Activated CD4-positive, alpha-beta memory T cell treated with anti-CD3 and anti-CD28 coated beads for 36 hours (primary cell): Measurements from ENCODE around the gene CERS5. TPM values are rescaled to one million over a fixed set of nuclear protein-coding genes. Genes with fewer than 3 reads are reported as not detected.
"Not testable (repeated sequence)": the region's sequence is repeated elsewhere in the genome, so short reads cannot be mapped to it uniquely, and the experiment has no call there.

ENCODE experiments used
- CTCF ChIA-PET: fragments of 350-600 bp; sonication (Branson Sonifier 250); formaldehyde crosslinking; loops from one replicate; lab custom pipeline; 2021; ENCODE audit warnings: antibody characterized with exemption, inconsistent platforms; lab: Charles Lee
- POLR2A ChIA-PET: fragments of 350-600 bp; sonication (Branson Sonifier 250); formaldehyde crosslinking; loops from one replicate; lab custom pipeline; 2021; ENCODE audit warnings: antibody characterized with exemption; lab: Charles Lee
- DNase-seq: peaks from one replicate; pipeline ENCODE4 v3.0.0-alpha.2; 2020
- H3K27ac Mint-ChIP-seq: one replicate; pipeline ENCODE4 v1.8.0; 2021; ENCODE audit warnings: mixed read lengths
- H3K27me3 Mint-ChIP-seq: one replicate; pipeline ENCODE4 v1.8.0; 2021; ENCODE audit warnings: mixed read lengths
- H3K36me3 Mint-ChIP-seq: one replicate; pipeline ENCODE4 v1.8.0; 2021; ENCODE audit warnings: mixed read lengths
- H3K4me1 Mint-ChIP-seq: one replicate; pipeline ENCODE4 v1.8.0; 2021; ENCODE audit warnings: low read depth, mixed read lengths
- H3K4me3 Mint-ChIP-seq: one replicate; pipeline ENCODE4 v1.8.0; 2021; ENCODE audit warnings: mild to moderate bottlenecking, mixed read lengths
- H3K9me3 Mint-ChIP-seq: one replicate; pipeline ENCODE4 v1.8.0; 2021; ENCODE audit warnings: mixed read lengths
- intact Hi-C: fragments of 100-400 bp; cut with micrococcal nuclease; formaldehyde crosslinking; loops from one replicate; pipeline ENCODE4 v1.15.1; 2023
- total RNA-seq, 2 experiments: library from RNA; stranded (reverse); gene quantifications; one replicate each; pipeline ENCODE4 v1.2.3, GENCODE V29; 2021

The CERS5 gene
- total RNA-seq, 2 experiments from 2014 or later, result 59.5 to 63.0 TPM

DNA sequence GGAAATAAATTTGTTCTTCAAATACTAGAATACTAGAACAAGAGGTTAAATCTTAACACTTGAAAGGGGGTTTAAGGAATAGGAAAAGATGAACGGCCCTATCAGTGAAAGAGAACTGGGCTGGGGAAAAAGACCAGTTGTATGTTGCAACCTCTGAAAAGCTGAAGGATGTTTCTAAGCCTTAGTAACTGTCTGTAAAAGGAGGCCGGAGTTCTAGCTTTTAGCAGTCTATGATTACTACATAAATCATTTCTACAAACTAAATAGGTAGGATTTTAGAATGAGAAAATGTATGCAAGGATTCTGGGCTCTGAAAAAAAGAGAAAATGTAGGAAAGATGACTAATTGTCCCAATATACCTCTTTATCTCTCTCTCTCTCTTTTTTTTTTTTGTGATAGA is 4.9 kb downstream of the CERS5 start:
- no peaks in the 10 kb centered on the region for H3K9me3 Mint-ChIP-seq
- DNase-seq, result no peak
- intact Hi-C loops, result no loop called here
- ChIA-PET POLR2A (no interaction called here), CTCF (interaction anchor here (1.0 kb wide), 1 partner anchor 93 kb away, joined by 4 read pairs; no protein-coding TSS in a partner anchor)
- no peaks in the 10 kb centered on the region for H3K27me3 Mint-ChIP-seq
- peaks cover 49% of the 10 kb centered on the region for H3K4me1 Mint-ChIP-seq
- no peak overlapping the region for H3K27ac Mint-ChIP-seq
- peaks cover 18% of the 10 kb centered on the region for H3K36me3 Mint-ChIP-seq
- no peak overlapping the region for H3K4me3 Mint-ChIP-seq

DNA sequence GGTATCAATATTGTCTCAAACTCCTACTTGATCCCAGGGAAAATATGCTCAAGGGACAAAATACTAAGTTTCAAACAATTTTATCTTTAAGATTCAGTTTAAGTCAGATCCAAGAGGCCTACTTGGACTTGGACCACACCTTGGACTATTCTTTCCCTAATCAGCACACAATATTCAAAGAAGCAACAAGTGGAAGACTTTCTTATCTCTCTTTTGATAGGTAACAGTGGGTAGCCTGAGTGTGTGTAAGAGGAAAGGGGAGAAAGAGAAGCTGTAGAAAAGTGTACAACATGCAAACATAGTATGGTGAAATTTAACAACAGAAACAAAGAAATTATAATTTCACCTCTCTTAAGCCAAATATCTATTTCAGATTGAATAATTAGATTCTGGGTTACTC is 6.5 kb downstream of the CERS5 start:
- Mint-ChIP-seq H3K4me3 (no peak overlapping the region), H3K27ac (no peak overlapping the region), H3K4me1 (peaks cover 50% of the 10 kb centered on the region), H3K27me3 (no peaks in the 10 kb centered on the region), H3K9me3 (no peaks in the 10 kb centered on the region), H3K36me3 (peaks cover 15% of the 10 kb centered on the region)
- ChIA-PET CTCF (interaction anchor here (0.9 to 1.2 kb wide), 2 partner anchors 15 to 86 kb away, joined by 3 read pairs; no protein-coding TSS in a partner anchor), POLR2A (no interaction called here)
- no peak for DNase-seq
- intact Hi-C loops, result no loop called here

DNA sequence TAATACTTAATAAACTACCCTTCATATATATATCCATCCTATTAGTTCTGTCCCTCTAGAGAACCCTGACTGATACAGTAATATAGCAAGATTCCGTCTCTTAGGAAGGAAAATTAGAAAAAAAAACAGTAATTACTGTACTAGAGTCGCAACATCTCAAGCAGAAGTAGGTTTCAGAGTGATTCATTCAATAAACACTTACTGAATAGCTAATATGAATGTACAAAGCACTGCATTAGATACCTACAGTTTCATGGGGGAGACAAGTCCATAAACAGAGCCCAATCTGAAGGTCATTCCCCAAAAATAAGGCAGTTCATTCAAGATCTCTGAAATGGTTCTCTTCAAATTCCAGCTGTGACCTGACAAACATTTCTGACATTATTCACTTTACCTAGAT is 9.9 kb downstream of the CERS5 start:
- POLR2A ChIA-PET, result interaction anchor here (1.8 kb wide), 1 partner anchor 9 kb away, joined by 14 read pairs; the partner anchor contains the start of gene CERS5
- no peaks in the 10 kb centered on the region for H3K9me3 Mint-ChIP-seq
- DNase-seq, result no peak
- H3K4me3 Mint-ChIP-seq, result no peak overlapping the region
- CTCF ChIA-PET, result interaction anchor here (0.6 to 2.5 kb wide), 5 partner anchors 19 to 69 kb away, joined by 4 to 13 read pairs (median 7); partner anchors contain the start of gene COX14
- peaks cover 34% of the 10 kb centered on the region for H3K4me1 Mint-ChIP-seq
- H3K36me3 Mint-ChIP-seq, result peaks cover 13% of the 10 kb centered on the region
- H3K27ac Mint-ChIP-seq, result peak overlapping the region; percentile 64
- no peaks in the 10 kb centered on the region for H3K27me3 Mint-ChIP-seq
- intact Hi-C loops, result no loop called here

DNA sequence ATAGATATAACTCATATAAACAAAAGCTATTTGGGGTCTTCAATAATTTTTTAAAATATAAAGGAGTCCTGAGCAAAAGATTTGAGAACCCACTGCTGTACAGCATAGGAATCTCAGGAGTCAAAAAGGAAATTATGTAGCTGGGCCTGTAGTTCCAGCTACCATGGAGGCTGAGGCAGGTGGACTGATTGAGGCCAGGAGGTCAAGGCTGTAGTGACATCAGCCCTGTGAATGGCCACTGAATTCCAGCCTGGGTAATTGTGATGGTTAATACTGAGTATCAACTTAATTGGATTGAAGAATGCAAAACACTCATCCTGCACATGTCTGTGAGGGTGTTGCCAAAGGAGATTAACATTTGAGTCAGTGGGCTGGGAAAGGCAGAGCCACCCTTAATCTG is 10.5 kb downstream of the CERS5 start:
- ChIA-PET CTCF (interaction anchor here (1.1 to 2.5 kb wide), 4 partner anchors 20 to 69 kb away, joined by 4 to 13 read pairs (median 9); partner anchors contain the start of gene COX14), POLR2A (interaction anchor here (0.9 to 1.8 kb wide), 2 partner anchors 10 to 44 kb away, joined by 4 to 14 read pairs; partner anchors contain the start of genes CERS5 and COX14)
- Mint-ChIP-seq H3K9me3 (no peaks in the 10 kb centered on the region), H3K4me1 (peaks cover 35% of the 10 kb centered on the region), H3K36me3 (peaks cover 13% of the 10 kb centered on the region), H3K4me3 (no peak overlapping the region), H3K27ac (no peak overlapping the region), H3K27me3 (no peaks in the 10 kb centered on the region)
- no peak for DNase-seq
- intact Hi-C loops, result no loop called here

DNA sequence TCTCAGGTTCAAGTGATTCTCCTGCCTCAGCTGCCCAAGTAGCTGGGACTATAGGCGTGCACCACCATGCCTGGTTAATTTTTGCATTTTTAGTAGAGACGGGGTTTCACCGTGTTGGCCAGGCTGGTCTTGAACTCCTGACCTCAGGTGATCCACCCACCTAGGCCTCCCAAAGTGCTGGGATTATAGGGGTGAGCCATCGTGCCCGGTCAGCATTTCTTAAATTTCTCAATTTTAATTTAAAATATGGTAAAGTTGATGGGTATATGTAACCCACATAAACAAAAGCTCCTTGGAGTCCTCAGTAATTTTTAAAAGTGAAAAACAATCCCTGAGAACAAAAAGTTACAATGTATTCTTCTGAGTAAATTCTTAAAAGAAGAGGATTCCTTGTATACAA is 12.2 kb downstream of the CERS5 start:
- Mint-ChIP-seq H3K4me1 (peaks cover 39% of the 10 kb centered on the region), H3K36me3 (peaks cover 11% of the 10 kb centered on the region)
- H3K27me3 Mint-ChIP-seq, H3K4me3 Mint-ChIP-seq, intact Hi-C loops, H3K9me3 Mint-ChIP-seq, H3K27ac Mint-ChIP-seq, DNase-seq, POLR2A ChIA-PET: not testable (repeated sequence)
- CTCF ChIA-PET, result interaction anchor here (1.0 to 2.1 kb wide), 3 partner anchors 12 to 70 kb away, joined by 4 to 6 read pairs (median 4); partner anchors contain the start of genes COX14 and SMARCD1

DNA sequence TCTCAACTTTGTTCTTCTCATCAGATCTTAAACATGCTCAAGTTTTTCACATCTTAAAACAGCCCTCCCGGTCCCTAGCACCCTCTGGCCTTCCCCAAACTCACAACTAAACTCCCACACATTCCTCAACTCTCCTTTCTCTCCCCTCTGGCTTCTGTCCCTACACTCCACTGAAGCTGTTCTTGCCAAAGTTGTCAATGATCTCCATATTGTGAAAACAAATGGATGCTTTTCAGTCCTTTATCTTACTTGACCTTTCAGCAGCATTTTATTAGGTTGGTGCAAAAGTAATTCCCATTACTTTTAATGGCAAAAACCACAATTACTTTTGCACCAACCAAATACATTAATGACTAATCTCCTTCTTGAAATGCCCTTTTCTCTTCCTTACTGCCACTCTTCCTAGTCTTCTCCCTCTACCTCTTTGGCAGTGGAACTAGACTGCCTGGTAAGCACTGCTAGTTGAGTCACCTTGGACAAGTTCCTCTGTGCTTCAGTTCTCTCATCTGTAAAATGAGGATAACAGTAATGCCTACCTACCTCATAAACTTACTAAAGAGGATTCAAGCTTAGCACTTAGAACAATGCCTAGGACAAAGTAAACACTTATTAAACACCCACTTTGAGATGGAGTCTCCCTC is 16.0 kb downstream of the CERS5 start:
- ChIA-PET CTCF (interaction anchor here (1.0 kb wide), 1 partner anchor 164 kb away, joined by 3 read pairs; no protein-coding TSS in a partner anchor), POLR2A (no interaction called here)
- H3K36me3 Mint-ChIP-seq, result no peaks in the 10 kb centered on the region

DNA sequence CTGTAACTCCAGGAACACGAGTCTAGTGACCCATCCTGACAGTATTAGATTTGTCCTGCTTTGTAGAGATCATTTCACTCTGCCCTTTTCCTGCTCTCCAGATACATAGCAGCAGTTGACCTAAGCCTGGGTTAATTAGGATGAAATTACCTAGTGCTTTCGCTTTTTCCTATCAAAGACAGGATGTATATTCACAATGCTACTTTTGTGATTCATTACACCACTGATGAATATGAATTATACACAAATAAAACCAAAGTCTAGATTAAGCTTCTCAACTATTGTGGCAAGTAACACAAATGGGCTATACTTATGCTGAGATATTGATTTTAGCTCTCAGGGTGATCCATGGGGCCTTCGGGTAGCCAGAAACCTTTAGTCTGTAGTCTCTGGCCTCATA is 17.9 kb downstream of the CERS5 start:
- H3K36me3 Mint-ChIP-seq, result no peaks in the 10 kb centered on the region
- ChIA-PET POLR2A (interaction anchor here (0.6 to 0.9 kb wide), 3 partner anchors 18 to 123 kb away, joined by 3 to 5 read pairs (median 4); partner anchors contain the start of gene CERS5), CTCF (interaction anchor here (0.6 to 1.5 kb wide), 5 partner anchors 12 to 30 kb away, joined by 3 to 9 read pairs (median 3); no protein-coding TSS in a partner anchor)
- no peaks in the 10 kb centered on the region for H3K27me3 Mint-ChIP-seq
- intact Hi-C loops, result no loop called here
- H3K27ac Mint-ChIP-seq, result peak overlapping the region; percentile 13
- no peak for DNase-seq
- H3K4me1 Mint-ChIP-seq, result peaks cover 30% of the 10 kb centered on the region
- no peaks in the 10 kb centered on the region for H3K9me3 Mint-ChIP-seq
- H3K4me3 Mint-ChIP-seq, result no peak overlapping the region

More for the DNA sequence above, 16.0 kb downstream of the CERS5 start:
- intact Hi-C loops, result no loop called here
- peaks cover 26% of the 10 kb centered on the region for H3K4me1 Mint-ChIP-seq
- H3K27me3 Mint-ChIP-seq, result no peaks in the 10 kb centered on the region
- DNase-seq, result no peak
- H3K4me3 Mint-ChIP-seq, result no peak overlapping the region
- H3K27ac Mint-ChIP-seq, result peak overlapping the region; percentile 12
- no peaks in the 10 kb centered on the region for H3K9me3 Mint-ChIP-seq

DNA sequence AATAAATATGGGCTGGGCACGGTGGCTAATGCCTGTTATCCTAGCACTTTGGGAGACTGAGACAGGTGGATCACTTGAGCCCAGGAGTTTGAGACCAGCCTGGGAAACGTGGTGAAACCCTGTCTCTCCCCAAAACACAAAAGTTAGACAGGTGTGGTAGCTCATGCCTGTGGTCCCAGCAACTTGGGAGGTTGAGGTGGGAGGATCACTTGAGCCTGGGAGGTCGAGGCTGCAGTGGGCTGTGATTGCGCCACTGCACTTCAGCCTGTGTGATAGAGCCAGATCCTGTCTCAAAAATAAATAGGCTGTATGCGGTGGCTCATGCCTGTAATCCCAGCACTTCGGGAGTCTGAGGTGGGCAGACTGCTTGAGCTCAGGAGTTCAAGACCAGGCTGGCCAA is 19.2 kb downstream of the CERS5 start:
- H3K27ac Mint-ChIP-seq, H3K4me3 Mint-ChIP-seq, H3K27me3 Mint-ChIP-seq, DNase-seq, H3K36me3 Mint-ChIP-seq, intact Hi-C loops, H3K9me3 Mint-ChIP-seq, POLR2A ChIA-PET: not testable (repeated sequence)
- CTCF ChIA-PET, result interaction anchor here (1.5 to 2.9 kb wide), 3 partner anchors 16 to 167 kb away, joined by 5 to 13 read pairs (median 7); no protein-coding TSS in a partner anchor
- peaks cover 30% of the 10 kb centered on the region for H3K4me1 Mint-ChIP-seq

DNA sequence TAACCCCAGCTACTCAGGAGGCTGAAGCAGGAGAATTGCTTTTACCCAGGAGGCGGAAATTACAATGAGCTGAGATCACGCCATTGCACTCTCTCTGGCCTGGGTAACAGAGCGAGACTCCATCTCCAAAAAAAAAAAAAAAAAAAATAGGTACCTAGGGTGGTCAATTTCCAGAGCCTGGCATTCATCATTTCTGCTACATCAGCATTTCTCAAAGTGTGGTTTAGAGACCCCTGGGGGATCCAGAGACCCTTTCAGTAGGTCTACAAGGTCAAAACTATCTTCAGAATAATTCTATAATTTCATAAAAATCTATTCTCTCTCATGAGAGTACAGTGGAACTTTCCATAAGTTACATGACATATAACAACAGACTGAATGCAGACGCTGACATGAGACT is 19.9 kb downstream of the CERS5 start:
- DNase-seq, result no peak
- H3K4me3 Mint-ChIP-seq, result no peak overlapping the region
- peaks cover 30% of the 10 kb centered on the region for H3K4me1 Mint-ChIP-seq
- ChIA-PET POLR2A (interaction anchor here (0.7 to 1.2 kb wide), 2 partner anchors 20 to 1167 kb away, joined by 3 to 7 read pairs; partner anchors contain the start of gene CERS5), CTCF (interaction anchor here (0.8 to 2.9 kb wide), 4 partner anchors 8 to 167 kb away, joined by 3 to 13 read pairs (median 6); no protein-coding TSS in a partner anchor)
- H3K9me3 Mint-ChIP-seq, result no peaks in the 10 kb centered on the region
- intact Hi-C loops, result no loop called here
- peaks cover 6% of the 10 kb centered on the region for H3K36me3 Mint-ChIP-seq
- H3K27me3 Mint-ChIP-seq, result no peaks in the 10 kb centered on the region
- H3K27ac Mint-ChIP-seq, result no peak overlapping the region

DNA sequence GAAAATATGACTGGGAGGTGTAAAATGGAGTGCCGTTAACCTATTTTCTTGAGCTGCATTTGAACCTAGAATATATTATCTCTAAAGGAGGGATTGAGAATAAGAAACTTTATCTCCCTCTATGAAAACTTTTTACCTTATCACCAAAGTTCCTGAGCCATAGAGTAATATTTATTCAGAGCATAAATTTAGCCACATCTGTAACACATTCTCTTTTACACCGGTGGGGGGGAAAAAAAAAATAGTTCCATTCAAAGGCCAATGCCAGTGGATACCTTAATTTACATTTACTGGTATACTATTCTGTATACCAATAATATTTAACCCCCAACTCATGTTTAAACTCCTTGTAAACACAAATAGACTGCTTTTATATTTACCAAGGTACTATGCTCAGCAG is 21.7 kb downstream of the CERS5 start:
- intact Hi-C loops, result no loop called here
- no peaks in the 10 kb centered on the region for H3K9me3 Mint-ChIP-seq
- no peak for DNase-seq
- no peak overlapping the region for H3K4me3 Mint-ChIP-seq
- CTCF ChIA-PET, result interaction anchor here (1.2 to 2.9 kb wide), 4 partner anchors 13 to 75 kb away, joined by 4 to 13 read pairs (median 5); partner anchors contain the start of gene COX14
- POLR2A ChIA-PET, result no interaction called here
- H3K27me3 Mint-ChIP-seq, result no peaks in the 10 kb centered on the region
- H3K27ac Mint-ChIP-seq, result no peak overlapping the region
- peaks cover 15% of the 10 kb centered on the region for H3K4me1 Mint-ChIP-seq
- H3K36me3 Mint-ChIP-seq, result peaks cover 13% of the 10 kb centered on the region

DNA sequence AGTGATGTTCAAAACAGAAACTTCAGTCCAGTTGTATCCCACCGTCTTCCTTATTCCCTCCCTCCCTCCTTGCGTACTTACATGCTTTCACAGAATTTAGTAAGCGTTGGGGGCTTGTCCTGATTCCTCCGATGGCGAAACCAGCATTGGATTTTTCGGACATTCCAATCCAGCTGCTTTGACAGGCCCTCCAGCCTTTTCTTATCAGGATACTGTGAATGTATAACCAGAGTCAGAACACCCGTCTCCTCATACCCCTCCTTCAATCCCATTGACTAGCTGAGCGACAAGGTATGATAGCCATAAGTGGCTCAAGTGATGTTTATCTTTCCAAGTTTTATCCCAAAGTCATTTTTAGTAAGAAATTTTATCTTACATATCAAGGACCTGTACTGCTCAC is 24.2 kb downstream of the CERS5 start:
- peaks cover 13% of the 10 kb centered on the region for H3K36me3 Mint-ChIP-seq
- CTCF ChIA-PET, result interaction anchor here (1.0 to 2.2 kb wide), 5 partner anchors 10 to 73 kb away, joined by 3 to 13 read pairs (median 4); partner anchors contain the start of gene COX14
- H3K4me1 Mint-ChIP-seq, result peaks cover 4% of the 10 kb centered on the region
- intact Hi-C loops, result no loop called here
- no peak for DNase-seq
- H3K27me3 Mint-ChIP-seq, result no peaks in the 10 kb centered on the region
- no peak overlapping the region for H3K27ac Mint-ChIP-seq
- POLR2A ChIA-PET, result no interaction called here
- no peak overlapping the region for H3K4me3 Mint-ChIP-seq
- H3K9me3 Mint-ChIP-seq, result no peaks in the 10 kb centered on the region
